GM12878 (cell line): ENCODE measurements around the gene SMOC1.

Experiments used
- CTCF ChIP-seq, 3 experiments: IDR thresholded peaks in 2 of 3; conservative IDR thresholded peaks in 1 of 3; 2 replicates each; pipeline ENCODE4 v1.5.1; 2011; ENCODE audit warnings: low read depth in 3 of 3, low read length in 3 of 3, mild to moderate bottlenecking in 3 of 3, control low read depth in 2 of 3, moderate library complexity in 2 of 3, inconsistent platforms in 1 of 3, mixed read lengths in 1 of 3; ENCODE audit not compliant: control insufficient read depth in 2 of 3, insufficient read depth in 1 of 3; ENCODE audit errors: extremely low read depth in 1 of 3
- EP300 ChIP-seq, 2 experiments: fragments of 150-350 bp in 1 of 2; IDR thresholded peaks; 2 replicates each; pipeline ENCODE4 v1.6.1; 2011 to 2012; ENCODE audit warnings: low read depth in 2 of 2, low read length in 2 of 2, borderline replicate concordance in 1 of 2, improper control_type of control experiment in 1 of 2, inconsistent platforms in 1 of 2; ENCODE audit not compliant: control insufficient read depth in 1 of 2
- POLR2A ChIP-seq: IDR thresholded peaks from 2 replicates; pipeline ENCODE4 v1.6.1; 2011; ENCODE audit warnings: low read depth, mild to moderate bottlenecking, low read length
- REST ChIP-seq: IDR thresholded peaks from 2 replicates; pipeline ENCODE4 v1.6.1; 2012; ENCODE audit warnings: mild to moderate bottlenecking, low read depth, low read length

- TF ChIP-seq CTCF (IDR thresholded peaks at IDR 0.05 in 2 of 3, conservative IDR thresholded peaks at IDR 0.05 in 1 of 3; ENCODE audit: control insufficient read depth in 2 of 3, extremely low read depth in 1 of 3, insufficient read depth in 1 of 3, low read depth in 3 of 3, low read length in 3 of 3) (no peak), EP300 (IDR thresholded peaks at IDR 0.05; ENCODE audit: borderline replicate concordance in 1 of 2, control insufficient read depth in 1 of 2, low read depth in 2 of 2, low read length in 2 of 2) (no peak), POLR2A (no peak), REST (no peak)
Measured at GRCh38 chr14:69963966-69964365, 84.8 kb downstream of the SMOC1 start.
